ENCODE data around the gene LRRTM1. TPM values are rescaled to one million over a fixed set of nuclear protein-coding genes. Genes with fewer than 3 reads are reported as not detected.
A peak's percentile ranks its signal among the peaks of the same experiment; 100 is the strongest.

Gene LRRTM1
- total RNA-seq, 1 donor from 2014 or later = not detected

DNA sequence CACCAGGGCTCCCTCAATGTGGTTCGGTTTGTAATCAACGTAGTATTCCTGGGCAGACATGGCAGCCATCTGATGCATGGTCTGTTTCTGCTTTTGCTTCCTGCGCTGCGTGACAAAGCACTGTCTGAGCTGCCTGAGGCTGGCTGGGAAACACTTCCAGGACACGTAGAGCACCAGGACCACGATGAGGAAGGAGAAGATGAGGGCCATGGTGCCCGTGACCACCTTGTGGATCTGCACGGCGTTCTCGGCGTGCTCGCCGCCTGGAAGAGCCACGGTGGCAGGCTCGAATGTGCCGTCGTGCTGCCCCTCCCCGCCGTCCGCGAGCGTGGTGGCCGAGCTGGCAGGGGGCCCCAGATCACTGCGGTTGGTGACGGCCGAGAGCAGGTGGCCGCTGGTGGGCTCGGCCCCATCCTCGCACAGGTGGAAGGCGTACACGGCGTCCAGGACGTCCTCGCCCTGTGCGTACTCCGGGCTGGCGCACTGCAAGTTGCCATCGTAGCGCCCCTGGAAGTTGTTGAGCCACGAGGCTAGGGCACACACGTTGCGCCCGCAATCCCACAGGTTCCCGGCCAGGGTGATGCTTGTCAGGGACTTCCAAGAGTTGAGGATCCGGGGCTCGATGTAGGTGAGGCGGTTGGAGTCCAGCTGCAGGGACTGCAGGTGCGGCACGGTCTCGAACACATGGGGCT lies 2.1 kb downstream of the LRRTM1 start:
- DNase-seq (ENCODE audit: low read depth in 2 of 2) = no peak

DNA sequence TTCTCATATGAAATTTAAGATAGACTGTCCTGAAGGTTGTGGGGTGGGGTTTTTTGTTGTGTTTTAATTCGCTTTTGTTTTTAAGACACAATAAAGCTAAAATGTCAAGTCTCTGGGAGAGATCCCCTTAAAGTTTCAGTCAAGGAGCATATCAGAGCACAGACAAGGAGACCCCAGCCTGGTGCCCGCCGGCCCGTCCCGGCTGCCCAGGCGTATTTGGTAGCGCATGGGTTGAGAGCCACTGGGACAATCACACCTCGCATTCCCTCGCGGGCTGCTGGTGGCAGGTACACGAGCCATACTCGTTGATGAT lies 2.6 kb downstream of the LRRTM1 start:
- no peak for DNase-seq (ENCODE audit: low read depth in 2 of 2)

DNA sequence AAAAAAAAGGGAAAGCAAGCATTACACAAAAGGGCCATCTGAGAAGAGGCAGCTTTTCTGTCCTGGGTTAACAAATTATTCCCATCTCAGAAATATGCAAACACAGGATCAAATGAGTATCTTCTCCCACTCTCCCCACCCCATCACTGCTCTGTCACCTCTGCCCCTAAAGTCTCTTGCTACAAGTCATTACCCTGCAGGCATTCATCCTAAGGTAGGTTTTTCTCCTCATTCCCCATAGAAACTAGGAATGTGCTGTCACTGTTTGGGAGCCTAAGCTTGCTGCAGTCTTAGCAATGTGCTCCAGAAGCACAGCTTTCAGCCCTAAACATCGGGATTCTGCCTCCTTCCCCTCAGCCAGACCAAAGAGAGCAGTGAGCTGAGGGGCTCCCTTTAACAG lies 3.6 kb downstream of the LRRTM1 start:
- no peak for DNase-seq (ENCODE audit: low read depth in 2 of 2)

DNA sequence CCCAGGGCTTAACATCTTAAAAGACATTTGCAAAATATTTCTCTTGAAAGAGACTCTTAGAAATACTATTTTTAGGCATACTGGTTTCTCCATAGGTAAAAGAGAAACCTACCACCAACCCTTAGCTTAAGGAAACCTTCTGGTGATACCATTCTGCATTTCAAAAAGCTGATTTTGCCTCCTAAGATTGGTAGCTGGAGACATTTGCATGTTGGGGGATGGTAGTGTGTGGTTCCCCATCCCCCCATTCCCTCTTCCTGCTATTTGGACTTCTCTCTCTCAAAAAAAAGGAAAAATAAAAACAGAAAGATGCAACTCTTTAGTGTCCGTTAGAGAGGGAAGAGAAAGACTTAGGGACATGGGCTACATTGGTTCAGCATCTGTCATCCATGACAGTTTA lies 4.2 kb downstream of the LRRTM1 start:
- no peak for DNase-seq (ENCODE audit: low read depth in 2 of 2)

DNA sequence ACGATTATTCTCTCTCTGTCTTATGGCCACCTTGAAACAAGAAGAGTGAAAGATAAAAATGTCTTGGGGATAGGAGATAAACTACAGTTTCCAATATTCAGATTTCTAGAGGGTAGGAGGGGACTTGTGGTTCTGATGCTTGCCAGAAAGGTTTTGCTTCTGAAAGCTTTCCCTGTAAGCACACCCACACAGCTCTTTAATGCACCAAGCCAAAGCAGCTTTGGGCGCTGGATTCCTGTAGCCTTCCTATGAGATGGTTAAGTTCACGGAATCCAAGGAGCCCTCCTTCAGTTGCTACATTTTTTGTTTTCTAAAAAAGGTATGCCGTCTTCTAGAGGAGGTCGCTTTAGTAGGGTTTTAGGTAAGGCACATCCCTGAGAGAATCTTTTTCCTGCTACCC lies 4.9 kb downstream of the LRRTM1 start:
- DNase-seq (ENCODE audit: low read depth in 2 of 2) = no peak

DNA sequence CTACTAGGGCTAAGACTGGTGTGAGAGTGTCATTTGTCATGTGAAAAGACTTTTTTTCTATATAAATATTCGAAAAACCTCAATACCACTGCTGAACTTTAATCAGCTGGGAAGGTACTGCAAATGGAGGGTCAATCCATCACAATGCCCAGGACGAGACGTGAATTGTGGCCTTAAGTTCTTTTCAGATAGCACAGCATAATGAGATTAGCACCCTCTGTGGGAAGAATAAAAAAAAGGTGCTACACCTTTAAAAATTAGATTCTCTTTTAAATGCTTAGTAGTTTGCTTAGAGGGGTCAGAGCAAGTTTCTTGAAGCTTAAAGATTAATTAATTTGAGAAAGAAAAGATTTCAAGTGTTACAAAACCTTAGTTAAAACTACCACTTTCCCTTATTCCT lies 5.6 kb downstream of the LRRTM1 start:
- no peak for DNase-seq (ENCODE audit: low read depth in 2 of 2)

DNA sequence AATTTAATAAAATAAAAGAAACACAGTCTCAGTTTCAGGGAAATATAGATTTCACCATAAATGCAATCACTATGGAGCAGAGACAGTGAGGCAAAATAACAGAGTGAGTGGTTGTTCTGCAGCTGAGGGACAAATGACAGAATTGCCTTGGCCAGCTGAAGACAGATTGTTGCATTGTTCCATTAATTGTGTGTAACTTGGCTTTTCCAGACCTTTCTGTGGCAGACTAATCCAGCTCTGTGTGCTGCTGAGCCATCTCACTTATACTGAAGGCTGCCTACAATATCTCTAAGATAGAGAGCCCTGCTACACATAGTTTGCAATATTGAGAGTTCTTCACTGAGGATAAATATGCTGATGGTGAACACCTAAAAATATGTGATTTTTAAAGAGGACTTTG lies 11.5 kb downstream of the LRRTM1 start:
- DNase-seq (ENCODE audit: low read depth in 2 of 2) = no peak

DNA sequence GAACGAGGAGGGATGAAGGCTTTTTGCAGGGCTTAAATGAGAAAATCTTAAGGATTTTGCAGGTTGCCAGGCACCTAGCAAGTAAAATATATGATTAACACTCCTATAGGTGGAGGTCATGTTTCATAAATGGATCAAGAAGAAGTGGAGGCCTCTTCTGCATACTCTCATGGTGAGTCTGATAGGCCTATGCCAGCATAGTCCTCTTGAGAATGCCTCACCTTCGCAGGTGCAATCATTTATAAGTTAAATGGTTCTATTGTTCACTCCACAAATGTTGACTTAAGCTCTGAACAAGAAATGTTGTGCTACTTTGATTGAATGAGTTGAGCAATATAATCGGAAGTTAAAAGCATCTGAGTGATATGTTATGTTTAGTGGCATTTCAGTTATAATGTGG lies 12.1 kb downstream of the LRRTM1 start:
- no peak for DNase-seq (ENCODE audit: low read depth in 2 of 2)

DNA sequence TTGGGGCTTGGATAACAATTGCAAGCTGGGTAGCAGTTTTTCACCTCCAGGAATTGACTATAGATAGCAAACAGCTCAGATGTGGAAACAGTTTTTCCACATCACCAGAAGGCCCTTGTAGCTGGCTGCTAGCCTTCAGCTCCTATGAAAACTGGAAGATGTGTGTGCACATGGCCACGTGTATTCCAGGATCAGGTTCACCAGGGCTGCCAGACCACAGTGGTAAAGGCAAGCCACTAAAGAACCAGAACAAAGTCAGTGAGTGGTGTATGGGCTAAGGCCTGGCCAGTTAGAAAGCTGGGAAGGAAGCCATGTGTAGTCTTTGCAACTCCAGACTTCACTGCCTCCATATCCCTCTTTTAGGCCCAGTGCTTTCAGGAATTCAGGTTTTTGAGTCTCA lies 12.9 kb downstream of the LRRTM1 start:
- no peak for DNase-seq (ENCODE audit: low read depth in 2 of 2)

DNA sequence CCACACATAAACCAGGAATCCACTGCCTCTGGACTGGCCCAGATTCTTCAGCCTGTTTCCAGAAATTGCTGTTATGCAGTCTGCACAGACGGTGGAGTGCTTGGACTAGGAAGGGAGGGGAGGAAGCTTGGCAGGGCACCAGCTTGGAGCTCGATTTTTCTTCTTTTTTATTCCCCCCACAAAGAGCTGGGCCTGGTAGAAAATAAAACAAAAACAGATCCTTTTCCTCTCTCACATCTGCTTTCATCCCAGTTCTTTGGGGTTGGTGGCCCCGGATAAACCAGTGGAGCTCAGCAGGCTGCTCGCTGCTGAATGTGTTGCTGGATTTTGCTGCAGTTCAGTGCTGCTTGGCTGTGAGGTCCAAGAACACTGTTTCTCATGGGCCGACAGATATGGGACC lies 16.0 kb downstream of the LRRTM1 start:
- no peak for DNase-seq (ENCODE audit: low read depth in 2 of 2)

DNA sequence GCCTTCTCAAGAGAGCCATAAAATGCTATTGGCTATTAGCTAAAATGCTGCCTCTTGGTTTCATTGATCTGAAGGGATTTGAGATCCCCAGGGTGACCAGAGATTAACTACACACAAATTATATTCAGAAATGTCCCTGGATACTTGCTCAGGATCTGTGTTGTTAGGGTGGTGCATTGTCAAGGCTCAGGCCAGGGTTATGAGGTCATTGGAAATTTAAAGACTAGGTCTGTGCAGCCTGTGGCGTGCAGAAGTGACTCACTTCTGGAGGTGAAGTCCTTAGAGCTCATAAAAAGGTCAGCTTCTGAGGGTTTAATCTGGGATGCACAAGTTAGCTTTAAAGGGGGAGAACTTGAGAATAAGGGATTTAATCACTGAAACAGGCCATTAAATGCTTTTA lies 23.5 kb downstream of the LRRTM1 start:
- DNase-seq (ENCODE audit: low read depth in 2 of 2) = no peak

DNA sequence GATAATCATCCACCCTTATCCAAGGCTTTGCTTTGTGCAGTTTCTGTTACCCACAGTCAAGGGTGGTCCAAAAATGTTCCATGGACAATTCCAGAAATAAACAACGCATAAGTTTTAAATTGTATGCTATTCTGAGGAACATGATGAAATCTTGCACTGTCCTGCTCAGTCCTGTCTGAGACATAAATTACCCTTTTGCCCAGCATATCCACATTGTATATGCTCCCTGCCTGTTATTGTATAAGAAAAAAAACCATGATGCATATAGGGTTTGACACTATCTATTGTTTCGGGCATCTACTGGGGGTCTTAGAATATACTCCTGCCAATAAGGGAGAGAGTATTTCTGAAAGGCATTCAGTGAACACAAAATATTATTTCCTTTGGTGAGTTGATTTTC lies 24.0 kb downstream of the LRRTM1 start:
- DNase-seq (ENCODE audit: low read depth in 2 of 2) = no peak

DNA sequence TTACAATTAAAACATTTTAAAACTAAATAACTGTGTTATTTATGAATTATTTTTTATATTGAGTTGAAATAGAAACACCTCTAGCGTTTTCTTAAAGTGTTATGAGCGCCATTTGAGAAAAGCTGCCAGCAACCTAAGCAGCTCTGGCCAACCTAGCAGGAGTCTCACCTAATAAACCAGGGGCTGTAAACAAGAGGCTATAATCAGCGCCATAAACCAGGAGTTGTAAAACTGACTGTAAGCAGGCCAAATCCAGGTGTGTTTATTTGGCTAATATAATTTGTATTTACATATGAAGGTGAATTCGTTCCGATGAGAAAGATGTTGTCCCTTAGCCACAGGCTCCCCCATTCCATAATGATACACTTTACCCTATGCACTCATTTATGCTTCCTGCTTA lies 34.7 kb downstream of the LRRTM1 start:
- no peak for DNase-seq (ENCODE audit: low read depth in 2 of 2)

DNA sequence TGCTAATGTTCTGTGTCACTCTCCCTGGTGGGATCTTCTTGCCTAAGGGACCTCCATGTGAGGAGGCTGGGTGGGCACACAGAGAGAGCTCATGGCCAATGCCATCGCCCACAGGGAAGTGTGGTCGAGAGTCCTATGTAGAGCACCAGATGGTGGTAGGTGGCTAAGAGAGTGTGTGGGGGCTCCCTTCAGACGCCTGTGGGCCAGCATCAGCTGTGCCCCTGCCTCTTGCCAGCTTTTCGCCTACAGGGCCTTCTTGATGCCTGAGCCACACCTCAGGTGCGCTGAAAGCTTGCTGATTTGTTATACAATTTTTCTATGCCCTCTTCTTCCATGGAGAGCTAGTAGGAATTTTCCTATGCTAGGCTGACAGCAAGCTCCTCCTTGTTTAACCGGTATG lies 38.3 kb downstream of the LRRTM1 start:
- DNase-seq (ENCODE audit: low read depth in 2 of 2) = no peak

DNA sequence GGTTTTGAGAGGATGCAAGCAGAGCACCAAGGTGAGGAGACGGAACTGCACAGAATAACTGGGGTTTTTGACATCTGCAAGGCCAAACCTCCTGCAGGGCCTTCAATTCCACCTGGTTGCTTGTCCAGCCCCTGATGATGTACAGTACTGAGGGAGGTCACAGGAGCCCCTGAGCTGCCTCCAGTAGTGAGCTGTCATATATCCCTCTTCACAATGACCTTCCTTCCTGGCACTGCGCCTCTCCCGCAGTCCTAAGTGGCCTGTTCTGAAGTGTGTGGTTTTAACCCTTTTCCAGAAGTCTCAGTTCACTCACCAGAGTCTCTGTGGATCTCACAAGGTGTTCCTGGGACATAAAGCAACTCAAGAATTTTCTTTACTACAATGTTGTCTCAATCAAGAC lies 45.3 kb downstream of the LRRTM1 start:
- no peak for DNase-seq (ENCODE audit: low read depth in 2 of 2)

DNA sequence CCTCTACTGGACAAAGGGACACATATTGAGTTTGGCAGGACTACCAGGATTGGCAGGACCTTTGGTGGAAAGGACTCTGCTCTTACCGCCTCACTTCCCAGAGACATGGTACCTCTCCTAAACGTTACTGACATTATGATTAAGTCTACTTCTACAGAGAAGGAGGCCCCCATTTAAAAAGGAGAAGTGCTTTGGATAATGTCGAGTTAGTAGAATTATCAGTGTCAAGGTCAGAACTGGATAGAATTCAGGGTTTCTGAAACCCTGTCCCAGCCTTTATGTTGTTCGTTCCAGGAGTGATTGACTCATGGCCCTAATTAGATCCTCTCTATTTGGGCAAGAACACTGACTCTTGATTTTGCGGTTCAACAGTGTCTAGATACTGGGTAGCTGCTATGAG lies 45.8 kb downstream of the LRRTM1 start:
- no peak for DNase-seq (ENCODE audit: low read depth in 2 of 2)

DNA sequence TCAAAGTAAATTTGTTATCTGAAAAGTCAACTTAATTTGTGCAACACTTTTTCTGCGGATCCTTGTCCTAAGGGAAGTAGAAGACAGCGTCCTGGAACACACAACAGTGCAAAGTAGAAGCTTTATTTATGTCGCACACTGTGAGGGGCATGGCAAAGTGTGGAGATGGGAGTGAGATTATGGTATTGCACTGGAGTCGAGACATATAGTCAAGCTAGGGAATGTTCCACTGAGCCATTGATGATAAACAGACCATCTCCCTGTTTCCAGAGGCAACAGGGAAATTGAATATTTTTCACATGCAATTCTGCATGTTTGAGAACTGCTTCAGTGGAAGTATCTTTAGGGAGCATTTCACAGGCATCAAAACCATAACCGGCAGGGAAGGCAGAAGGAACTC lies 46.2 kb downstream of the LRRTM1 start:
- no peak for DNase-seq (ENCODE audit: low read depth in 2 of 2)

DNA sequence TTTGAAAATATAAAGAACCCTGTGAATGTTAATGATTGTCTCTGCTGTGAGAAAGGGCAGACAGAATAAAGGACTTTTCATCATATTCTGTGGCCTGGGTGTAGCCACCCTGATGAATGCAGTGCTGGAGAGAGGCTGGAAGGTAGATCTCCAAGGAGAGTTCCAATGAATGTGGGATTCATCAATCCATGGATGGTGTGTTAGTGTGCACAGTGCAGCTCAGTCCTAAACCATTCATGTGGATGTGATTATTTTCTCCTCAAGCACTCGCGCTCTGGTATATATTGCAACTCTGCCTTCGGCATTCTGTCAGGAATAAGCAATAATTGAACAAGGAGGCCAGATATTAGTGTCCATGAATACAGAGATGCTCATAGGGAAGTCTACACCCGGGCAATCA lies 47.1 kb downstream of the LRRTM1 start:
- DNase-seq (ENCODE audit: low read depth in 2 of 2) = no peak

DNA sequence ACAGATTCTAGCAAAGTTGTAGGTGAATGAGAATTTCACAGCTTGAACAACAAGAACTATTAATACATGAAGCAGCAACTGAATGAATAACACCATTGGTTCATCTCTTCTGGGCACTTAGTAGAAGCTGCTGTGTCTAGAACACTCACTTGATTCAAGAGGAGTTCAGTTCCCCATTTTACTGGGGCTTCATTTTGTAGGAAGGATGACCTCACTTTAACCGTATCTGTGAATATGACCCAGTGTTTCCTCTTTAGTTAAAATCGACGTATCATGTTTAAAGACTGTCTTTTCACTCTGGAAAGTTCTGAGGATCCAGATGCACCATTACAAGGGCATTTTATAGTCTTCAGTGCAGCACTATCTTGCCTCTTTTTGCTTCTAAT lies 47.8 kb downstream of the LRRTM1 start:
- no peak for DNase-seq (ENCODE audit: low read depth in 2 of 2)

DNA sequence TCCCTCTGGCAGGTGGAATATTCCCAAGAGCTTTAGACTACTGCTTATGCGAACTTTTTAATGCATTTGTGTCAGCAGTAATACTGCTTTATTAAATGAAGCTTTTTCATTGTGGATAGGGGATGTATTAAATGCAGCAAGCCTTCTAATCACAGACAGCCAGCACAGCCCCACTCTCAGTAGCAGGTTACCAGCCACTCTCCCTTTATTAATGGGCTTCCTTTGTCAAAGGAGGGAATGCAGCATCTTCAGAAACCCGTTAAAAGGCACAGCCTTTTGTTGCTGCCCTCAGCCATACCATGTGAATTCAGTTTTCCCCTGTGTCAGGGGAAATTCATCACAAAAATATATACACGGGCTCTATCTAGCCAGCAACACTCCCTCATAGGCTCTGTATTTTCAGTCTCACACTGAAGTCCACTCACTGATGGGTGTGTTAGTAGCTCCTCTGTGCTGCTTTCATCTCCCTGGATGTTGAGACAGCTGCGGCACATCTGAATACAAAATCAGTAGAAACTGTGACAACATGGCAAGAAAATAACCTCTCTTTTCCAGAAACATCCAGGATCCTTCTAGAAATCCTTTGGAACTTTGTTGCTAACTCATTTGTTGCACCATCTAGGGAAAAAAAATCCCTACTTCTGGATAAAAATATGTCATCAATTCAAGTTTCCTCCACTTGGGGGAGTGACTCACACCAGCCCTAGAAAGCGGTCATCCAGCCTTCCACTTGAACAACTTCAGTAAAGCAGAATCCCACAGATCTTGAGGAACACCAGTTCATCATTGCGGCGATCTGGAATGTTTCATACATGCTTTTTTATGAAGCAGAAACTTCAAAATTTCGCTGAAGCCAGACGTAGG lies 48.4 kb downstream of the LRRTM1 start:
- DNase-seq (ENCODE audit: low read depth in 2 of 2) = peak; percentile 1 to 2

DNA sequence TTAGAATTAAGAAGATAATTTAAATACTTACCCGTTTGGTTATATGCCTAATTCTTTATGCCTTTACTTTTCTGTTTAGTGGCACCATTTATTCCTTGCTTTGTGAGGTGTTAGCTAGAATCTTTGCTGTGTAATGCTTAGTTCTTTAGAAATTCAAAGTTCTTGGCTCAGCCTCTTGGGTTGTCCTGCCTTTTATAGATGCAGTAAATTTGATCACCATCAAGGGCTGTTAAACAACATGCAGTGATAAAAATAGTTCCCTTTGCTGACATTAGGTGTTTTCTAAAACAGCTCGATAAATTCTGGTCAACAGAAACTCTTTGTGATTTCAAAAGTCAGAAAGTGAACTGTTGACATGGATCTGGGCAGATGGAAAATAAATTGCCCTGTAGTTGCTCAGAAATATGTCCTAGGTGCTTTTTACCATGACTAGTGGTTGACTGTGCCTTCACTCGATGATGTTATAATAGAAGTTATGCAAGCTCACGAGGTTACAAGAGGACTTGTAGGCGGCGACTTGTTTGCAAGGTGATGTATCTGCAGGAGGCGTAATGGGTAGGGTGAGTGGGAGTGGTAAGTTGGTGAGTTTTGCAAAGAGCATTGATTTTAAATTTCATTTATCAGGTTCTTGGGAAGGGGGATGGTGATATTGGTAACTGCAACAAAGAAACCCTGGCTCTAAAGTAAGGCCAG lies 52.1 kb downstream of the LRRTM1 start:
- DNase-seq (ENCODE audit: low read depth in 2 of 2) = no peak
